GM23248 (cell line): ENCODE data around the gene LGR6.

ENCODE experiments used
- EZH2 ChIP-seq: fragments of 200-600 bp; sonication (generic); IDR thresholded peaks from 2 replicates; pipeline ENCODE4 v1.6.1; 2018; ENCODE audit warnings: antibody characterized with exemption, mild to moderate bottlenecking; ENCODE audit not compliant: insufficient read depth, poor library complexity, severe bottlenecking
- EZH2phosphoT487 ChIP-seq: fragments of 200-600 bp; sonication (generic); IDR thresholded peaks from 2 replicates; pipeline ENCODE4 v1.6.1; 2018; ENCODE audit warnings: antibody characterized with exemption, moderate library complexity, mild to moderate bottlenecking, low read depth; ENCODE audit not compliant: insufficient read depth

DNA sequence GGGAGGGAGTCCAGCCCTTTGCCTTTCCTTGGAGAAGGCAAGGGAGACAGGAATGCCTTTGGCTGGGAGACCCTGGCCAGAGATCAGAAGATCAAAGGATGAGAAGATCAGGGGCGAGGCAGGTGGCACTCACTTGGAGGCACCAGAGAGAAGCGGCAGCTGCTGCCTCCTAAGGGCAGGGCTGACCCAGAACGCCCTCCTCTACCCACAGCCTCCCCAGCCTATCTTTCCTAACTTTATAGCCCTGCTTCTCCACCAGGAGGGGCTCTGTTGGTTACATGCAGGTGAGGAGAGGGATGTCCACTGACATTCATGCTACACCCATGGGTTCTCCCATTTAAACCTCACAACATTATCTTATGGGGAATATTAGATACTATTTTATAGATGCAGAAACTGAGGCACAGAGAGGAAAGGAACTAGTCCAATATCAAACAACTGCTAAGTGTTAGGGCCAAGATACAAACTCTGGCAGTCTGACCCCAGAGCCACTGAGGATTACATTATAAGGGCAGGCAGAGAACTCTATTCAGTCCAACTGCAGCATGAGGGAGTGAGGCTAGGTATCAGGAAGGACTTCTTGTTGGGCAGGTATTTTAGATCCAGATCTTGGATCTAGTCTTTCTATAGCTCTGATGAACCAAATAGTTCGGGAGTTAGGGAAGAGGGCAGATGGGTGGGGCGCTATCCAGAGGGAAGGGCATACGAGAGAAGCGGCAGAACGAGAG is 19.9 kb downstream of the LGR6 start:
- TF ChIP-seq EZH2phosphoT487 (no peak), EZH2 (no peak)
